H1 (cell line): ENCODE results near the gene HIPK1. TPM values are rescaled to one million over a fixed set of nuclear protein-coding genes. Genes with fewer than 3 reads are reported as not detected.

Experiments
- CTCF ChIA-PET: fragments of 300-600 bp; sonication (Branson Sonifier 250); formaldehyde crosslinking; loops from one replicate; lab custom pipeline; 2021; ENCODE audit not compliant: partially characterized antibody; lab: Charles Lee
- POLR2A ChIA-PET: fragments of 300-600 bp; sonication (Branson Sonifier 250); formaldehyde crosslinking; loops from one replicate; lab custom pipeline; 2021; ENCODE audit warnings: inconsistent platforms; ENCODE audit not compliant: partially characterized antibody; lab: Charles Lee
- DNase-seq, 2 experiments: peaks; one replicate each; pipeline versions ENCODE4 v3.0.0 to v3.0.0-alpha.2; 2010 to 2022; ENCODE audit warnings: low spot score in 2 of 2, low read depth in 1 of 2, mixed read lengths in 1 of 2
- FAIRE-seq: peaks from 2 replicates; lab custom pipeline; 2011; peaks lifted over from hg19 to GRCh38; lab: Jason Lieb, UNC
- H2AFZ ChIP-seq: 2 replicates; pipeline ENCODE4 v1.8.1; 2012; ENCODE audit warnings: low read length, inconsistent platforms
- H2AK5ac ChIP-seq: 2 replicates; pipeline ENCODE4 v1.6.1; 2013; ENCODE audit warnings: low read depth, low read length
- H2BK120ac ChIP-seq: replicated peaks from 2 replicates; pipeline ENCODE3; 2013; ENCODE audit warnings: low read depth, low read length, inconsistent platforms
- H2BK12ac ChIP-seq: 2 replicates; pipeline ENCODE4 v1.6.1; 2013; ENCODE audit warnings: low read depth, low read length
- H2BK15ac ChIP-seq: 2 replicates; pipeline ENCODE4 v1.6.1; 2013; ENCODE audit warnings: low read length
- H2BK20ac ChIP-seq: 2 replicates; pipeline ENCODE4 v1.6.1; 2013; ENCODE audit warnings: low read length
- H2BK5ac ChIP-seq: 2 replicates; pipeline ENCODE4 v1.6.1; 2013; ENCODE audit warnings: low read depth, low read length
- H3K14ac ChIP-seq: 2 replicates; pipeline ENCODE4 v1.6.1; 2013; ENCODE audit warnings: inconsistent platforms; ENCODE audit not compliant: insufficient read length
- H3K18ac ChIP-seq: 2 replicates; pipeline ENCODE4 v1.6.1; 2013; ENCODE audit warnings: low read length; ENCODE audit errors: extremely low read depth
- H3K23ac ChIP-seq: 2 replicates; pipeline ENCODE4 v1.6.1; 2013; ENCODE audit warnings: inconsistent platforms; ENCODE audit not compliant: insufficient read length
- H3K23me2 ChIP-seq: 2 replicates; pipeline ENCODE4 v1.6.1; 2013; ENCODE audit warnings: low read depth, low read length
- H3K27ac ChIP-seq: 2 replicates; pipeline ENCODE4 v1.6.1; 2011; ENCODE audit warnings: low read depth, low read length, inconsistent platforms
- H3K27me3 ChIP-seq, 4 experiments: replicated peaks in 1 of 4; 1 replicate in 1 of 4; 2 replicates in 3 of 4; pipeline versions ENCODE4 v1.6.1 to v1.8.1; 2011 to 2013; ENCODE audit warnings: low read length in 3 of 4, mild to moderate bottlenecking in 3 of 4, inconsistent platforms in 2 of 4, mixed read lengths in 2 of 4, moderate library complexity in 1 of 4; ENCODE audit not compliant: control insufficient read depth in 3 of 4, insufficient read depth in 3 of 4; ENCODE audit errors: extremely low read depth in 1 of 4
- H3K36me3 ChIP-seq, 4 experiments: 2 replicates each; pipeline versions ENCODE4 v1.6.1 to v1.8.1; 2011 to 2013; ENCODE audit warnings: mild to moderate bottlenecking in 4 of 4, low read length in 3 of 4, moderate library complexity in 2 of 4, control low read depth in 1 of 4, inconsistent platforms in 1 of 4; ENCODE audit not compliant: insufficient read depth in 4 of 4, control insufficient read depth in 2 of 4
- H3K4ac ChIP-seq: replicated peaks from 2 replicates; pipeline ENCODE3; 2013; ENCODE audit warnings: low read length, low read depth, mixed read lengths, inconsistent platforms; ENCODE audit not compliant: insufficient read length
- H3K4me1 ChIP-seq, 4 experiments: replicated peaks in 1 of 4; 1 replicate in 1 of 4; 2 replicates in 3 of 4; pipeline versions ENCODE4 v1.6.1 to v1.8.1; 2011 to 2013; ENCODE audit warnings: low read length in 3 of 4, inconsistent platforms in 2 of 4, mixed read lengths in 1 of 4; ENCODE audit not compliant: insufficient read depth in 4 of 4, control insufficient read depth in 3 of 4
- H3K4me2 ChIP-seq, 2 experiments: 2 replicates each; pipeline versions ENCODE4 v1.6.1 to v1.8.1; 2011 to 2013; ENCODE audit warnings: low read depth in 2 of 2, low read length in 2 of 2, control low read depth in 1 of 2, inconsistent platforms in 1 of 2, mild to moderate bottlenecking in 1 of 2; ENCODE audit not compliant: insufficient read depth in 1 of 2
- H3K4me3 ChIP-seq, 4 experiments: fragments of 200-600, 300-600 bp in 1 of 4; sonication (generic), shearing (Covaris generic), sonication (Bioruptor Twin) in 1 of 4; 2 replicates each; pipeline versions ENCODE4 v1.5.1 to v1.8.1; 2011 to 2016; ENCODE audit warnings: low read length in 4 of 4, low read depth in 3 of 4, control low read depth in 2 of 4, inconsistent platforms in 2 of 4, mild to moderate bottlenecking in 2 of 4, mixed read lengths in 1 of 4, moderate library complexity in 1 of 4; ENCODE audit not compliant: insufficient read depth in 2 of 4; ENCODE audit errors: extremely low read depth in 1 of 4
- H3K56ac ChIP-seq: replicated peaks from 2 replicates; pipeline ENCODE3; 2013; ENCODE audit warnings: low read depth, mild to moderate bottlenecking, mixed read lengths, low read length, inconsistent platforms; ENCODE audit not compliant: insufficient read length
- H3K79me1 ChIP-seq: 2 replicates; pipeline ENCODE4 v1.6.1; 2013; ENCODE audit warnings: low read depth, low read length, control low read depth
- H3K79me2 ChIP-seq, 2 experiments: 2 replicates each; pipeline versions ENCODE4 v1.6.1 to v1.8.1; 2012 to 2013; ENCODE audit warnings: low read length in 2 of 2, mild to moderate bottlenecking in 2 of 2, inconsistent platforms in 1 of 2; ENCODE audit not compliant: insufficient read depth in 2 of 2, control insufficient read depth in 1 of 2
- H3K9ac ChIP-seq, 4 experiments: replicated peaks in 1 of 4; 1 replicate in 1 of 4; 2 replicates in 3 of 4; pipeline versions ENCODE4 v1.6.1 to v1.8.1; 2011 to 2013; ENCODE audit warnings: low read depth in 3 of 4, low read length in 3 of 4, control low read depth in 2 of 4, mild to moderate bottlenecking in 2 of 4, moderate library complexity in 2 of 4, inconsistent platforms in 1 of 4; ENCODE audit errors: extremely low read depth in 1 of 4
- H3K9me3 ChIP-seq, 2 experiments: 2 replicates each; pipeline versions ENCODE4 v1.6.1 to v1.8.1; 2012 to 2013; ENCODE audit warnings: mild to moderate bottlenecking in 2 of 2, moderate library complexity in 2 of 2, control low read depth in 1 of 2, inconsistent platforms in 1 of 2, low read depth in 1 of 2, low read length in 1 of 2, mixed read lengths in 1 of 2; ENCODE audit not compliant: insufficient read depth in 2 of 2
- H4K20me1 ChIP-seq, 2 experiments: replicated peaks in 1 of 2; 2 replicates each; pipeline versions ENCODE3 to v1.8.1; 2011 to 2013; ENCODE audit warnings: inconsistent platforms in 2 of 2, low read length in 2 of 2, mild to moderate bottlenecking in 1 of 2; ENCODE audit not compliant: insufficient read depth in 2 of 2, control insufficient read depth in 1 of 2
- H4K5ac ChIP-seq: 2 replicates; pipeline ENCODE4 v1.6.1; 2013; ENCODE audit warnings: low read length, low read depth, mixed read lengths, inconsistent platforms; ENCODE audit not compliant: insufficient read length
- H4K8ac ChIP-seq: 2 replicates; pipeline ENCODE4 v1.8.0; 2013; ENCODE audit warnings: mild to moderate bottlenecking, moderate library complexity, low read length, inconsistent platforms; ENCODE audit not compliant: insufficient read depth; ENCODE audit errors: extremely low read depth
- H4K91ac ChIP-seq: replicated peaks from 2 replicates; pipeline ENCODE3; 2013; ENCODE audit warnings: low read length, mixed read lengths, inconsistent platforms; ENCODE audit not compliant: insufficient read length
- CTCF ChIP-seq, 3 experiments: IDR thresholded peaks; 1 replicate in 2 of 3; 2 replicates in 1 of 3; pipeline versions ENCODE4 v1.5.1 to v1.6.1; 2011; ENCODE audit warnings: low read length in 3 of 3, mild to moderate bottlenecking in 3 of 3, inconsistent platforms in 2 of 3, low read depth in 1 of 3, moderate library complexity in 1 of 3; ENCODE audit not compliant: insufficient read depth in 1 of 3; ENCODE audit errors: control extremely low read depth in 1 of 3
- GABPA ChIP-seq: IDR thresholded peaks from 2 replicates; pipeline ENCODE4 v1.6.1; 2011; ENCODE audit warnings: mild to moderate bottlenecking, low read length, moderate library complexity, borderline replicate concordance; ENCODE audit not compliant: insufficient read depth
- JUND ChIP-seq: IDR thresholded peaks from 2 replicates; pipeline ENCODE4 v1.6.1; 2011; ENCODE audit warnings: mild to moderate bottlenecking, improper control_type of control experiment, low read length
- KDM4A ChIP-seq: IDR thresholded peaks from one replicate; pipeline ENCODE4 v1.7.1; 2012; ENCODE audit warnings: low read depth, mild to moderate bottlenecking, moderate library complexity, low read length, inconsistent platforms; ENCODE audit not compliant: severe bottlenecking
- POLR2AphosphoS5 ChIP-seq: IDR thresholded peaks from 2 replicates; pipeline ENCODE4 v1.6.1; 2011; ENCODE audit warnings: low read depth, low read length
- RFX5 ChIP-seq: IDR thresholded peaks from 2 replicates; pipeline ENCODE4 v1.6.1; 2011; ENCODE audit warnings: low read depth, low read length, improper control_type of control experiment, borderline replicate concordance
- SP4 ChIP-seq: IDR thresholded peaks from 2 replicates; pipeline ENCODE4 v1.6.1; 2012; ENCODE audit warnings: low read length, inconsistent platforms
- SRF ChIP-seq: IDR thresholded peaks from 2 replicates; pipeline ENCODE4 v1.6.1; 2011; ENCODE audit warnings: mild to moderate bottlenecking, low read depth, low read length, moderate library complexity
- TAF7 ChIP-seq: optimal IDR thresholded peaks from 2 replicates; pipeline ENCODE3; 2011; ENCODE audit warnings: low read depth, mild to moderate bottlenecking, inconsistent platforms, low read length, moderate library complexity, borderline replicate concordance
- WGBS, 2 experiments: shearing (Covaris generic) in 1 of 2; methylation state at CpG; one replicate each; pipeline versions ENCODE4 v1.1.6 to v1.1.7; 2013 to 2015; ENCODE audit warnings: low lambda C conversion rate in 2 of 2, mixed read lengths in 2 of 2, inconsistent platforms in 1 of 2, low coverage in 1 of 2, missing lambda C conversion rate in 1 of 2; ENCODE audit not compliant: insufficient replicate concordance in 2 of 2, insufficient coverage in 1 of 2, insufficient read length in 1 of 2; ENCODE audit errors: extremely low coverage in 1 of 2, missing lambda C conversion rate in 1 of 2; 5-methylcytosine and 5-hydroxymethylcytosine counted together
- polyA plus RNA-seq, 7 experiments: library from polyadenylated mRNA; depleted of rRNA in 3 of 7; stranded (reverse) in 5 of 7; unstranded in 2 of 7; fragments of >200 nt in 5 of 7; fragments of 200-250 nt in 2 of 7; gene quantifications; 1 replicate in 5 of 7; 2 replicates in 1 of 7; 4 replicates in 1 of 7; pipeline versions ENCODE4 v1.2.1 to v1.2.3, GENCODE V29; 2011 to 2013; ENCODE audit warnings: missing spikeins in 2 of 7, mixed read lengths in 2 of 7
- total RNA-seq: library from RNA; stranded (reverse); fragmentation: NEBNext Ultra II Directional; extraction: Animal tissue kit (Norgen Biotek cat#: 25700); gene quantifications from 2 replicates; pipeline ENCODE4 v1.2.1, GENCODE V29; 2021

Gene HIPK1
- total and polyA plus RNA-seq, 2 of the 8 experiments (the other 6 are each of a cell fraction or from before 2014, with no cell fraction given): 46.2 to 64.3 TPM

DNA sequence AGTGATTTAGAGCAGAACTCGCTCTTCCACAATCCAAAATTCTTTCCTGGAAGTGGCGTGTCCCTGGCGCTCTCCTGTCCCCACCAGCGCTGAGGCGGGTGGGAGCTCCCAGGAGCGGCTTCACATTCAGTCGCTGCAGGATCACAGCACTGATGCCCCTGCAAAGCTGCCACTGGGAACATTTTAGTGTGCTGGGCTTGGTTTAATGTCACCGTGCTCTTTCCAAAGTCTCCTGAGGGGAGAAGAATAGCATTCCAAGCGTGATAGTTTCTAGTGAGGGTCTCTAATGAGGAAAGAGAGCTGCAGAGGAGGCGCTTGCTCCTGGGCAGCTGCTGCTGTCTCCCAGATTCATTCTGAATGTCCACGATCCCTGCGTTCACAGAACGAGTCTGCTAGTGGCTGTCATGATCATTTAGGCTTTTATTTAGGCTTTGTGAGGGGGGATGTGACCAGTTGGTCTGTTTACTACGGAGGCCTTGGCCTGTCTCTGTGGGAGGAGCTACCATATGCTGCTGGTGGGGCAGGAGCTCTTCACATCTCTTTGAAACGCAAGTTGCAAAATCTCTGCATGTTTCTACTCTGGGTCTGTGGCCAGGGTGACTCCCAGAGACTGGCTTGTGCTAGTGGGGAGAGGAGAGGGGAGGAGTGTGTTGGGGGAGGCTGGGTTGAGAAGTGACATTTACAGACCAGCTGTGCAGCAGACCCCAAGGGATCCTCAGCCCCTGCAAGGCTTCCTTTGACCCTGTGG, 73.5 kb downstream of the HIPK1 start:
- Histone ChIP-seq H3K4ac (peak overlapping the region; percentile 2), H3K18ac (peak overlapping the region; percentile 79), H3K27me3 (no peaks in the 10 kb centered on the region), H2BK15ac (no peak overlapping the region), H3K56ac (no peak overlapping the region), H3K79me1 (no peaks in the 10 kb centered on the region), H2AK5ac (no peak overlapping the region; the same call in 1 of the 2 replicates), H2BK5ac (peak overlapping the region; percentile 27; the same call in 1 of the 2 replicates), H3K14ac (no peak overlapping the region), H3K23ac (no peak overlapping the region), H2BK20ac (no peak overlapping the region), H3K79me2 (no peaks in the 10 kb centered on the region), H3K23me2 (no peaks in the 10 kb centered on the region), H4K20me1 (no peaks in the 10 kb centered on the region), H3K9ac (no peak overlapping the region), H3K4me2 (peak overlapping the region in 1 of 2 experiments; percentile 29; a peak in 1 of 4 replicates), H2BK120ac (peak overlapping the region; percentile 5), H3K4me1 (peaks cover 7 to 16% (median 12%) of the 10 kb centered on the region in 4 experiments), H3K4me3 (no peak overlapping the region), H2BK12ac (peak overlapping the region; percentile 85; the same call in 1 of the 2 replicates), H2AFZ (peak overlapping the region; percentile 51; the same call in 1 of the 2 replicates), H4K5ac (no peak overlapping the region), H3K36me3 (no peaks in the 10 kb centered on the region), H4K91ac (peak overlapping the region; percentile 63), H3K9me3 (no peaks in the 10 kb centered on the region; a peak in 2 of 4 replicates), H3K27ac (no peak overlapping the region; the same call in 1 of the 2 replicates), H4K8ac (peak overlapping the region; percentile 54; the same call in 1 of the 2 replicates)
- POLR2A ChIA-PET: interaction anchor here (0.7 to 3.6 kb wide), 6 partner anchors 9 to 85 kb away, joined by 3 to 14 read pairs (median 3); no protein-coding TSS in a partner anchor
- CTCF ChIA-PET: interaction anchor here (0.6 to 3.7 kb wide), 9 partner anchors 15 to 1185 kb away, joined by 3 to 23 read pairs (median 4); partner anchors contain the start of gene OLFML3
- no peak for DNase-seq
- 68% methylated on average over 14 of the region's 15 CpGs; no CpG with 5 or more reads in 1 of the 2 experiments for WGBS, 2 experiments
- FAIRE-seq: no peak
- TF ChIP-seq RFX5 (no peak), KDM4A (no peak), GABPA (no peak), JUND (no peak), SRF (no peak), POLR2AphosphoS5 (no peak), CTCF (IDR thresholded peaks at IDR 0.05; ENCODE audit: control extremely low read depth in 1 of 3, insufficient read depth in 1 of 3, low read depth in 1 of 3, low read length in 3 of 3) (no peak), TAF7 (no peak), SP4 (no peak)
